Transverse colon (tissue), 4 donors: ENCODE measurements around the gene RASAL2. TPM values are rescaled to one million over a fixed set of nuclear protein-coding genes. Genes with fewer than 3 reads are reported as not detected.

ENCODE experiments used
- DNase-seq: peaks from one replicate; pipeline ENCODE4 v3.0.0-alpha.2; 2019
- H3K27ac ChIP-seq, 4 donors: fragments of 200-600 bp; sonication (generic); 2 replicates each; pipeline ENCODE4 v1.5.1; 2016 to 2018; ENCODE audit warnings: inconsistent platforms in 4 of 4
- H3K27me3 ChIP-seq: fragments of 200-600 bp; sonication (generic); 2 replicates; pipeline ENCODE4 v1.5.1; 2017; ENCODE audit warnings: inconsistent platforms
- H3K36me3 ChIP-seq, 4 donors: fragments of 200-600 bp; sonication (generic); 2 replicates each; pipeline ENCODE4 v1.5.1; 2017 to 2019; ENCODE audit warnings: inconsistent platforms in 4 of 4
- H3K4me1 ChIP-seq, 4 donors: fragments of 200-600 bp; sonication (generic); 2 replicates each; pipeline ENCODE4 v1.5.1; 2017 to 2020; ENCODE audit warnings: inconsistent platforms in 4 of 4
- H3K4me3 ChIP-seq, 4 donors: fragments of 200-600 bp; sonication (generic); 1 replicate in 1 of 4; 2 replicates in 3 of 4; pipeline versions ENCODE4 v1.5.1 to v1.6.1; 2017 to 2019; ENCODE audit warnings: inconsistent platforms in 4 of 4
- H3K9me3 ChIP-seq, 2 donors: fragments of 200-600 bp; sonication (generic); 2 replicates each; pipeline ENCODE4 v1.5.1; 2017 to 2019; ENCODE audit warnings: inconsistent platforms in 2 of 2
- CTCF ChIP-seq, 5 experiments: fragments of 200-600 bp in 3 of 5; fragments of 450-650 bp in 2 of 5; sonication (generic) in 3 of 5; IDR thresholded peaks; 1 replicate in 2 of 5; 2 replicates in 3 of 5; pipeline ENCODE4 v1.5.1; 2016 to 2017; ENCODE audit warnings: antibody characterized with exemption in 5 of 5, inconsistent platforms in 3 of 5, mild to moderate bottlenecking in 2 of 5, moderate library complexity in 1 of 5
- EP300 ChIP-seq: sonication (generic); formaldehyde crosslinking; IDR thresholded peaks from one replicate; pipeline ENCODE4 v1.6.1; 2017; ENCODE audit warnings: antibody characterized with exemption, low read depth
- POLR2A ChIP-seq: fragments of 450-650 bp; IDR thresholded peaks from one replicate; pipeline ENCODE4 v1.6.1; 2016; ENCODE audit warnings: antibody characterized with exemption, mild to moderate bottlenecking, moderate library complexity
- POLR2AphosphoS5 ChIP-seq, 3 donors: sonication (generic); formaldehyde crosslinking; IDR thresholded peaks; one replicate each; pipeline ENCODE4 v1.6.1; 2016; ENCODE audit warnings: antibody characterized with exemption in 3 of 3
- WGBS, 2 donors: methylation state at CpG; one replicate each; pipeline ENCODE4 v1.1.5; 2018; ENCODE audit warnings: low coverage in 1 of 2; 5-methylcytosine and 5-hydroxymethylcytosine counted together
- in situ Hi-C, 4 donors: fragments of 200-750 bp; cut with MboI; loops; one replicate each; pipeline versions ENCODE4 v1.15.0 to v1.15.1; 2017; ENCODE audit warnings: low sequenced_read_pairs in 3 of 4, low pct_ligation_motif_present in 1 of 4, low pct_unique_long_range_greater_than_20kb in 1 of 4
- intact Hi-C: fragments of 100-400 bp; cut with DNase I; formaldehyde crosslinking; loops from one replicate; pipeline ENCODE4 v1.15.1; 2023; ENCODE audit warnings: low total_unique reads
- total RNA-seq, 4 donors: library from RNA; depleted of rRNA; stranded (reverse); fragments of >200 nt; gene quantifications; one replicate each; pipeline ENCODE4 v1.1.0, GENCODE V29; 2016

The RASAL2 gene
- total RNA-seq, 4 donors from 2014 or later = 13.1 to 26.1 (median 19.8) TPM

- in situ Hi-C loops (no loop called here), intact Hi-C loops (no loop called here)
- H3K4me1 ChIP-seq = peaks cover 0 to 4% (median 2%) of the 10 kb centered on the region in 4 donors
- no peaks in the 10 kb centered on the region for H3K36me3 ChIP-seq
- no peaks in the 10 kb centered on the region for H3K9me3 ChIP-seq
- WGBS, 2 donors = 89 to 100% methylated on average over 1 to 4 of the region's 4 CpGs
- no peak for DNase-seq
- H3K27ac ChIP-seq = no peak overlapping the region
- peaks cover 7% of the 10 kb centered on the region for H3K27me3 ChIP-seq
- no peak overlapping the region for H3K4me3 ChIP-seq
- TF ChIP-seq CTCF (IDR thresholded peaks at IDR 0.05) = no peak
- no peak for TF ChIP-seq EP300
- no peak for TF ChIP-seq POLR2AphosphoS5 (IDR thresholded peaks at IDR 0.05)
- TF ChIP-seq POLR2A = no peak
Measured at GRCh38 chr1:178491721-178492120, 397.8 kb downstream of the RASAL2 start.

- in situ Hi-C loops (no loop called here), intact Hi-C loops (no loop called here)
- WGBS, 2 donors = 82 to 87% methylated on average over 11 of the region's 11 CpGs
Measured at GRCh38 chr1:178492341-178492740, 398.4 kb downstream of the RASAL2 start.

GRCh38 chr1:178493301-178493741 lies 399.4 kb downstream of the RASAL2 start:
- H3K36me3 ChIP-seq = no peaks in the 10 kb centered on the region
- H3K9me3 ChIP-seq = no peaks in the 10 kb centered on the region
- WGBS, 2 donors = 93% methylated on average over 14 of the region's 16 CpGs; no CpG with 5 or more reads in 1 of the 2 donors
- no peaks in the 10 kb centered on the region for H3K4me1 ChIP-seq
- DNase-seq = no peak
- in situ Hi-C loops (no loop called here), intact Hi-C loops (no loop called here)
- H3K27ac ChIP-seq = no peak overlapping the region
- H3K4me3 ChIP-seq = no peak overlapping the region
- no peaks in the 10 kb centered on the region for H3K27me3 ChIP-seq
- TF ChIP-seq EP300 (no peak), POLR2A (no peak), CTCF (IDR thresholded peaks at IDR 0.05) (no peak), POLR2AphosphoS5 (IDR thresholded peaks at IDR 0.05) (no peak)

More at GRCh38 chr1:178492341-178492740, 398.4 kb downstream of the RASAL2 start:
- Histone ChIP-seq H3K27me3 (peaks cover 1% of the 10 kb centered on the region), H3K9me3 (no peaks in the 10 kb centered on the region), H3K4me1 (no peaks in the 10 kb centered on the region), H3K27ac (no peak overlapping the region), H3K4me3 (no peak overlapping the region), H3K36me3 (no peaks in the 10 kb centered on the region)
- DNase-seq = no peak
- TF ChIP-seq EP300 (no peak), CTCF (IDR thresholded peaks at IDR 0.05) (no peak), POLR2A (no peak), POLR2AphosphoS5 (IDR thresholded peaks at IDR 0.05) (no peak)

- WGBS, 2 donors = 96 to 100% methylated on average over 6 to 12 of the region's 13 CpGs
- in situ Hi-C loops = no loop called here
Measured at GRCh38 chr1:178494569-178494971, 400.7 kb downstream of the RASAL2 start.

More at GRCh38 chr1:178494569-178494971, 400.7 kb downstream of the RASAL2 start:
- H3K4me3 ChIP-seq = no peak overlapping the region
- DNase-seq = no peak
- H3K4me1 ChIP-seq = no peaks in the 10 kb centered on the region
- intact Hi-C loops = no loop called here
- no peak for TF ChIP-seq POLR2AphosphoS5 (IDR thresholded peaks at IDR 0.05)
- no peak for TF ChIP-seq CTCF (IDR thresholded peaks at IDR 0.05)
- TF ChIP-seq POLR2A = no peak
- TF ChIP-seq EP300 = no peak
- no peaks in the 10 kb centered on the region for H3K27me3 ChIP-seq
- no peak overlapping the region for H3K27ac ChIP-seq
- no peaks in the 10 kb centered on the region for H3K36me3 ChIP-seq
- no peaks in the 10 kb centered on the region for H3K9me3 ChIP-seq
